GM19463 (cell line): ENCODE results near the gene RNF148.
"Not testable (repeated sequence)": the region's sequence is repeated elsewhere in the genome, so short reads cannot be mapped to it uniquely, and the experiment has no call there.

ENCODE experiments used
- ATAC-seq: cut with Tn5 transposase; IDR thresholded peaks from one replicate; pipeline ENCODE4 v1.9.1; 2021; ENCODE audit warnings: mild to moderate bottlenecking, moderate library complexity; ENCODE audit not compliant: unreplicated experiment

RNF148 gene

DNA sequence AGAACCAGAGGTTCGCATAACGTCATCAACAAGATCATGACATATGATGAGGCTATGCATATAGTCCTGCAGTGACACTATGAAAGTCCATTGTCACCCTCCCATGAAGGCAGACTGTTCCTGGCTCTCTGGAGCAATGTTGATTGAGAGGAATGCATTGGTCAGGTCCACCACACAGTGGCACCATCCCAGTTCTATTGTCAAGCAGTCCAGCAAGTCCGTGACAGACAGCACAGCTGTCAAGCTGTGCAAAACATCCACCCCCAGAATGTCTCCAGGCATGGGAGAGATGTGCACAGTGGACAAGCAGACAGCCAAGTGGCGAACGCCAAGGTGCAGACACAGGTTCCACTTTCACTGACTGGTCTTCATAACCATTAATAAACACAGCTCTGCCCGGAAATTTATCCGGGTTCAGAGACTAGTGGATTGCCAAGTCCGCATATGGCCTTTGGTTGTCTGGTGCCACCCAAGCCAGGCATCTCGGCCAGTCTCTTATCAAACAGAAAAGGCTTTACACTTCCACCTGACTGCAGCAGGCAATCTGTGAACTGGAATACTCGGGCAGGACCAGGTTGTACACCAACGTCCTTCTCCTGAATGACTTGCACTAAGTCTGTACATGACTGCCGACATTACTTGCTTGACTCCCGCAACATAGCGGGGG is 11.0 kb downstream of the RNF148 start:
- ATAC-seq = no peak

GRCh38 chr7:122689346-122690109 is 13.2 kb downstream of the RNF148 start:
- ATAC-seq = no peak

DNA sequence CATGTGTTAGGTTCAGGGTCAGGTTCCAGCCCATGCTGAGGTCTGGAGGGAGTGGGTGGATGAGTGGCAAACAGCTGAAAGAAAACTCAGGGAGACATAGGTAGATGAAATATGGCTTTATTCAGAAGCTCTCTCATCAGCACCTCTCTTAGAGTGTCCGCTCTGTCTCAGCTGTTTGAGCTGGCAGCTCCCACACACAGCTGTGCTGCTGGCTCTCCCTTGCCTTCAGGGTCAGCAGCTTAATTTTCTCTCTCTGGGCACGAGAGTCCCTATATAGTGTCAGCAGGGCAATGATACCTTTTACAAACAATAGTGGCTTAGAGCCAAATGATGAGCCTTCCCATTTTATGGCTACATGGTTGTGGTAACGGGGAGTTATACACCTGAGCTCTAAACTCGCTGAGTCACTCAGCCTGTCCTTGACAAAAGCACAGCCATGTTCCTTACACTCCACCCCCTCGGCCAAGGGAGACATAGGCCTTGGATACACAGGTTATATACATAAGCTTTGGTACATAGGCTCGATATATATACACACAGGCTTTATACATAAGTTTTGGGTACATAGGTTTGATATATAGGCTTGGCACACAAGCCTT is 14.2 kb downstream of the RNF148 start:
- no peak for ATAC-seq

GRCh38 chr7:122686360-122686878 is 16.3 kb downstream of the RNF148 start:
- ATAC-seq = no peak

DNA sequence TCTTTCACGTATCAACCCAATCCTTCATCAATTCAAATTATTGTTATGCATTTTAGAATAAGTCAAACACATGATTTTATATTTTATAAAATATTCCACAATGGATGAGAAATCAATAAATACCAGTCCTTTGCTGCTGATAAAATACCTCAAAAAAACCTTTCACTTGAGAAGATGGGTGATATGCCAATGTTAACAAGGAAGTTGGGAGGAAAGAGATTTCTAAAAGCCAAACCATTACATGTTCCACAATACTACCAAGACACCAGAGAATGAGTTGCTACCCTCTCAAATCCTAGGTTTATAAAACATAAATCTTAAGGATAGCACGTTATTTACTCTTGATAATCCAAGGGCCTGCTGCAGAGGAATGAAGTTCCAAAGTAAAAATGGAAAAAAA is 18.2 kb downstream of the RNF148 start:
- no peak for ATAC-seq

- ATAC-seq = no peak
Observed at GRCh38 chr7:122682815-122683550, 19.7 kb downstream of the RNF148 start.

GRCh38 chr7:122681186-122681585 is 21.5 kb downstream of the RNF148 start:
- ATAC-seq = not testable (repeated sequence)

DNA sequence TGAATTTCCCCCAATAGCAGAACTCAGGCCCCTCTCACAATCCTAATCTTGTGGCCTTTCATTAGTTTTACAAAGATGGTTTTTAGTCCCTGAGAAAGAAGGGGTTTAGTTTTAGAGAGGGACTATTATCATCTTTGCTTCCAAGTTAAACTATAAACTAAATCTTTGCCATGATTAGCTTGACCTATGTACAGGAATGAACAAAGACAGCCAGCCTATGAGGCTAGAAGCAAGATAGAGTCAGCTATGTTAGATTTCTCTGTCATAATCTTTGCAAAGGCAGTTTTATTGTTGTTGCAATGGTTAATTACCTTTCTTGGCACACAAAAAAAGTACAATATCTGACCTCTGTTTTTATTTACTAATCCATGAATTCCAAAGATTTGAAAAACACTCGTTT is 22.9 kb downstream of the RNF148 start:
- ATAC-seq = no peak

DNA sequence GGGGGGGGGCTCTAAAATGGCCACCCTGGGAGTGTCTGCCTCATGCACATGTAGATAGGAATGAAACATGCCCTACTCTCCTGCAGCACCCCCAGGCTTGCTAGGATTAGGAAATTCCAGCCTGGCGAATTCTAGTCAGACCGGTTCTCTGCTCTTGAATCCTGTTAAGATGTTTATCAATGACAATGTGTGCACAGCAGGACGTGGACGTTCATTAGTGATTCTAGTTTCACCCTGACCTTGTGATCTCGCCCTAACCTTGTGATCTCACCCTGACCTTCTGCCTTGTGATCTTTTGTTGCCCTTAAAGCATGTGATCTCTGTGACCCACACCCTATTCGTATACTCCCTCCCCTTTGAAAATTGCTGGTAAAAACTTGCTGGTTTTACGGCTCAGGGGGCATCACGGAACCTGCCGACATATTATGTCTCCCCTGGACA is 23.4 kb downstream of the RNF148 start:
- ATAC-seq = not testable (repeated sequence)

GRCh38 chr7:122677149-122677548 is 25.6 kb downstream of the RNF148 start:
- ATAC-seq = no peak

GRCh38 chr7:122676466-122676865 is 26.3 kb downstream of the RNF148 start:
- no peak for ATAC-seq

DNA sequence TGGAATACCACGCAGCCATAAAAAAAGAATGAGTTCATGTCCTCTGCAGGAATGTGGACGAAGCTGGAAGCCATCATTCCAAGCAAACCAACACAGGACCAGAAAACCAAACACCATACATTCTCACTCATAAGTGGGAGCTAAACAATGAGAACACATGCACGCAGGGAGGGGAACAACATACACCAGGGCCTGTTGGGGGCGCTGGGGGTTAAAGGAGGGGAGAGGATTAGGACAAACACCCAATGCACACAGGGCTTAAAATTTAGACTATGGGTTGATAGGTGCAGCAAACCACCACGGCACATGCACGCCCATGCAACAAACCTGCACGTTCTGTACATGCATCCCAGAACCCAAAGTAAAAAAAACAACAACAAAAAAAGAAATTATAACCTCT is 27.1 kb downstream of the RNF148 start:
- ATAC-seq = no peak

GRCh38 chr7:122675011-122675410 is 27.7 kb downstream of the RNF148 start:
- no peak for ATAC-seq

DNA sequence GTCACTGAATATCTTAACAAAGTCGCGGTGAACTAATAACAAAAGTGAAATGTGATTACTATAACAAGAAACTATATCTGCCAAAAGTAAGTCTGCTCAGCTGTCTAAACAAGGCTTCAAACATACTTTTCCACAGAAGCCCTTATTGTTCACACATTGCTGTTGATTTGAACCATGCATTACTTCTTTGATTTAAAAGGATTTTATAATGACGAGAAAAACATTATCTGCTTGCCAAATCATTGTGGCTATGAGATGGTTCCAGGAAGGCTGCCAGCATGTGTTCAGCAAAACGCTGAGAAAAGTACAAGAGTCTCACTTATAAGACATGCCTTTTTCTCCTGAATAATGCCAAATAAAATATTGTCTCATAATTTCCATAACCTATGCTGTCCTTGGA is 28.2 kb downstream of the RNF148 start:
- ATAC-seq = no peak

DNA sequence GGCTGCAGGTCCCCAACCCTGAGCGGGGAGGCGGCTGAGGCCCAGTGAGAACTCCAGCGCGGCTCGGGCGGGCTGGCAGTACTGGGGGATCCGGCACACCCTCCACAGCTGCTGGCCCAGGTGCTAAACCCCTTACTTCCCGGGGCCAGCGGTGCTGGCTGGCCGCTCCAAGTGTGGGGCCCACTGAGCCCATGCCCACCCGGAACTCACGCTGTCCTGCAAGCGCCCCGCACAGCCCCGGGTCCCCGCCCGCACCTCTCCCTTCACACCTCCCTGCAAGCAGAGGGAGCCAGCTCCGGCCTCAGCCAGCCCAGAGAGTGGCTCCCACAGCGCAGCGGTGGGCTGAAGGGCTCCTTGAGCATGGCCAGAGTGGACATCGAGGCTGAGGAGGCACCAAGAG is 28.8 kb downstream of the RNF148 start:
- ATAC-seq = no peak

GRCh38 chr7:122672536-122672935 is 30.2 kb downstream of the RNF148 start:
- no peak for ATAC-seq

DNA sequence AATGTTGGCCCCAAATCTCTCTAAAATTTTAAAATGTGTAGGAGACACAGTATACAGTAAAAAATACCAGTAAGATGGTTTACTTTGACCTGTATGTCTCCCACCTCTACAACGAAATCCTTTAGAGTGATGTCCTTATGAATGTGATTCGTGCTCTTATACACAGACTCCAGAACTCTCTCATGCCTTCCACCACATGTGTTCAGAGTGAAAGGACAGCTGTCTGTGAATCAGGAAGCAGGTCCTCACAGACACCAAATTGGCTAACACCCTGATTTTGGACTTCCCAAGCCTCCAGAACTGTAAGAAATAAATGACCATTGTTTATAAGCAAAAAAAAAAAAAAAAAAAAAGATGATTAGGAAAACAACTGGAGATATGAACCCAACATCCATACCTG is 39.0 kb downstream of the RNF148 start:
- ATAC-seq = no peak

GRCh38 chr7:122658856-122659255 is 43.9 kb downstream of the RNF148 start:
- no peak for ATAC-seq

GRCh38 chr7:122653685-122654084 is 49.0 kb downstream of the RNF148 start:
- no peak for ATAC-seq

GRCh38 chr7:122652876-122653275 is 49.8 kb downstream of the RNF148 start:
- no peak for ATAC-seq
